Testis (tissue), 2 donors: ENCODE results near the gene HMCN2.

Experiments
- CTCF ChIP-seq, 3 experiments: fragments of 450-650 bp in 2 of 3; fragments of 200-600 bp in 1 of 3; sonication (generic) in 1 of 3; IDR thresholded peaks; one replicate each; pipeline ENCODE4 v1.5.1; 2016 to 2019; ENCODE audit warnings: antibody characterized with exemption in 3 of 3, mild to moderate bottlenecking in 2 of 3, moderate library complexity in 1 of 3
- POLR2A ChIP-seq: fragments of 450-650 bp; IDR thresholded peaks from one replicate; pipeline ENCODE4 v1.6.1; 2017; ENCODE audit warnings: antibody characterized with exemption, mild to moderate bottlenecking, moderate library complexity

- no peak for TF ChIP-seq CTCF (IDR thresholded peaks at IDR 0.05)
- TF ChIP-seq POLR2A: no peak
Observed at GRCh38 chr9:130454096-130454811, 188.7 kb downstream of the HMCN2 start.
